Hair follicular keratinocyte (primary cell): ENCODE results near the gene ZNF35. TPM values are rescaled to one million over a fixed set of nuclear protein-coding genes. Genes with fewer than 3 reads are reported as not detected.

Experiments used
- total RNA-seq: library from RNA; depleted of rRNA; stranded (reverse); fragments of >200 nt; gene quantifications from 2 replicates; pipeline ENCODE4 v1.2.3, GENCODE V29; 2015

The ZNF35 gene
- 8.7 and 9.1 TPM in 2 replicates for total RNA-seq

DNA sequence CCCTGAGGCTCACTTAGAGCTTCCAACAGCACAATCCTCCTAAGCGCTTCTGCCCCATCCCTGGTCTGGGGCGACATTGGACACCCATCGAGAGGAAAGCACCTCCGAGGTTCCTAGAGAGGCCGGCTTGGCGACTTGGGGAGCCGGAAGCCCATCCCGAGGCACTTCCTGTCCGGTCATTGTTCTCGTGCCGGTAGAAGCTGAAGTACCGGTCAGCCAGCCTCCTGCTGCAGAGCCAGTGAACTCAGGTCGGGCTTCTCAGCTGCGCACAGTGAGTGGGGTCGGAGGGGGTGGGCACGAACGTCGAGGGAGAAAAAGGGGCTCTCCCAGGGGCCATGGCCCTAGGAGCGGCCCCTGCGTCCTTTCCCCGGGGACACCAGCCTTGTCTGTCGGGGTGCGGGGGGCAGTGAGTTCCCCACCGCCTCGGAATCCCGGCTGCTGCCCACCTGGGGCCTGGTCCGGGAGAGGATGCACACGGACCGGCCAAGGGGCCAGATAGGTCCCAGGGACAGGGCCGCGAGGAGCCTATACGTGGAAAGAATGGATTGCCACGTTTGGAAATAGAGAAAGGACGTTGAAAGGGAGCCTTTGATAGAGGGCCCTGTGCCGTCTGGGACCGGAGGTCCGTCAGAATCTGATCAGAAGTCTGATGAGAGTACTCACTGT lies at the start of gene ZNF35:
ZNF35 (plus strand) TSS at position 169 of the 666 bp plus-strand sequence. CDS start 2,336 bp downstream, outside the sequence.

DNA sequence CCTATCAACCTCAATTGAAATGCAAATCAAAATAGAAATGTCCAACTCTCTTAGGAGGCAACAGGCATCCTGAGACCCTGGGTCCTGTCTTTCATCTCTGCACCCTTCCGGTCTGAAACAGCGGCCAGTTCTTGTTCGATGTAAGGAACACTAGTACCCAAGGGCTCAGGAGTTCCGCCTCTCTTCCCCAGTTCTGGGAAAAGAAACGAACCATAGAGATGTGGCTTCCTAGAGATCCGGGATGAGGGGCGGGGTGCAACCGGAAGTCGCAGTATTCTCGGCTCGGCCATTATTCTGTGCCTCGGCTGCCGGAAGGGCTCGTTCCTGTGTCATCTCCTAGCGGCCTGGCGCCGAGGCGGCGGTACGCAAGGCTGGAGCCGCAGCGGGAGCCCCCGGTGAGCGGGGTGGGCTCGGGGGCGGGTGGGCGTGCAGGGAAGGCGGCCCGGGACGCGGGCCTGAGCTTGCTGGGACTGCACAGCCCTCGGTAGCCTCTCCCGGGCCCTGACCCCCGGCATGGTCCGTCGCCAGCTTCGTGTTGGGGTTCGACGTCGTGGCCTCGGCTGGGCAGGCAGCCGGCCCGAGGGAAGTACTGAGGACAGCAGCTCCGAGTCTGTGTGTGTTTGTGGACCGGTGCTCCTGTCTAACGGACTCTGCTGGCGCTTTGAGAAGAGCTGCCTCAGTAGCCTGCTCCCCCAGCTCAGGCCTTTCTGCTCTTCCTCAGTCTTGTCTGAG lies 23.6 kb upstream of the ZNF35 start, which contains the start of gene ZNF197:
ZNF197 (plus strand) TSS at position 288 of the 732 bp plus-strand sequence. CDS start 4,119 bp downstream, outside the sequence.

Other genes starting within 250 kb of the ZNF35 start
- gene ZNF445, start 171.1 kb upstream of the ZNF35 start, total RNA-seq = 1.7 and 2.0 TPM in 2 replicates
- gene ZKSCAN7, start 93.5 kb upstream of the ZNF35 start, total RNA-seq = 2.1 and 6.4 TPM in 2 replicates
- gene ZNF660, start 63.8 kb upstream of the ZNF35 start, total RNA-seq = 0.55 and 0.72 TPM in 2 replicates
- gene ZNF197, start 23.7 kb upstream of the ZNF35 start, total RNA-seq = 7.2 and 9.5 TPM in 2 replicates
- gene ZNF502, start 63.9 kb downstream of the ZNF35 start, total RNA-seq = 1.6 and 2.7 TPM in 2 replicates
- gene ZNF501, start 80.9 kb downstream of the ZNF35 start, total RNA-seq = 2.5 and 2.7 TPM in 2 replicates
- 14.0 and 15.1 TPM in 2 replicates for gene KIAA1143, start 112.9 kb downstream of the ZNF35 start, total RNA-seq
- 3.8 and 12.6 TPM in 2 replicates for gene KIF15, start 113.1 kb downstream of the ZNF35 start, total RNA-seq
- gene TMEM42, start 213.2 kb downstream of the ZNF35 start, total RNA-seq = 28.5 and 34.2 TPM in 2 replicates
- 0.08 and 0.16 TPM in 2 replicates for gene TGM4, start 225.9 kb downstream of the ZNF35 start, total RNA-seq